ENCODE results near the gene LRRC43.

Gene LRRC43

GRCh38 chr12:122228092-122228491 lies 45.2 kb downstream of the LRRC43 start:
- no peak for DNase-seq

GRCh38 chr12:122230798-122231197 lies 47.9 kb downstream of the LRRC43 start:
- DNase-seq, result no peak

GRCh38 chr12:122232691-122233090 lies 49.8 kb downstream of the LRRC43 start:
- DNase-seq, result no peak

DNA sequence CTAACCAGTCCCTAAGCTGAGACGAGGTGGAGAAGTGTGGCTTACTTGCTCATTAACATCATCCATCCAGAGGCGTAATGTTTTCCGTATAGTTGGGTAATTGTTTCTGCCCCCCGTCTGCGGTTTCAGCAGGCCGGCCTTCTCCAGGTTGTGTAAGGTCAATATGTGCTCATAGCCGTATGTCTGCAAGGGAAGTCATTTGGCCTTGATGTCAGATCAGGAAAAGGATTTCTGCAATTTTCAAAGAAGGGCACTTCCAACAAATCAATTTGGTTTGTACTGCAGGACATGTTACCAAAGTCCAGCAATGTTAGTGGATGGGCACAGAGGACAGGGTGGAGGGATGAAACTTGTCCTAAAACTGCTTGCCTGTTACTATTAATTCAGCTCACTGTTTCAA lies 52.8 kb downstream of the LRRC43 start:
- DNase-seq, result no peak

GRCh38 chr12:122238861-122239260 lies 55.9 kb downstream of the LRRC43 start:
- no peak for DNase-seq

- no peak for DNase-seq
Measured at GRCh38 chr12:122243965-122244364, 61.0 kb downstream of the LRRC43 start.

DNA sequence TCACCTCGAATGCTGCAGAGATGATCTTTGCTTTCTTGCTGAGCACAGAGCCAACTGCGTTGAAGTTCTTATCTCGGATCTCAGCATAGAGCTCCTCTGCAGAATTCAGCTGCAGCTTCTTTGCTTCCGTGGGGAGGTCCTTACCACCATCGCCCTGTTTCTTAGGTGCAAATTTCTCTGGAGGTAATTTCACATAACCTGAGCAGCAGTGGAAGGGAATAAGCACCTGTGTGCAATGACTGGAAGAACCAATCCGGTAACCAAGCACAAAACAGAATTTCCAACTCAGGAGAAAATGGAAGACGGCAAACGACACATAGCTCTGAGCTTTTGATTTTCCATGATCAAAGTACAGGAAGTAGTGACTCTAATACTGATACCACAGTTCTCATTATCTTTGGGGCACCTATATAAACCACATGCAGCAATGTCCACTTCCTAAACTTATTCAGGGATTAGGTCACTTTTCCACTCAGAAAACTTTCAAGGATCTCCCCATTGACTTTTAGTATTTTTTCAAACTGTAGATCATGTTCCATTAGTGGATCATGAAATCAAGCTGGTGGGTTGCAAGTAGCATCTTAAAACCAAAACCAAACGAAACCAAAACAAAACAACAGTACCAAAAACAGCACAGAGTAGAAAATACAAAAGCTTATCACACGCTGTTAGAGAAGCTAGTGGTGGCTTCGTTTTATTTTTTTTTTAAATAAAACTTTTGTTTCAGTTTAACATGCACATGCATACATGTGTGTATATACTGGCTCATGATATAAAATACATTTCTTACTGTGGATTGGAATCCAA lies 61.8 kb downstream of the LRRC43 start:
- DNase-seq, result no peak

GRCh38 chr12:122245553-122245952 lies 62.6 kb downstream of the LRRC43 start:
- no peak for DNase-seq

DNA sequence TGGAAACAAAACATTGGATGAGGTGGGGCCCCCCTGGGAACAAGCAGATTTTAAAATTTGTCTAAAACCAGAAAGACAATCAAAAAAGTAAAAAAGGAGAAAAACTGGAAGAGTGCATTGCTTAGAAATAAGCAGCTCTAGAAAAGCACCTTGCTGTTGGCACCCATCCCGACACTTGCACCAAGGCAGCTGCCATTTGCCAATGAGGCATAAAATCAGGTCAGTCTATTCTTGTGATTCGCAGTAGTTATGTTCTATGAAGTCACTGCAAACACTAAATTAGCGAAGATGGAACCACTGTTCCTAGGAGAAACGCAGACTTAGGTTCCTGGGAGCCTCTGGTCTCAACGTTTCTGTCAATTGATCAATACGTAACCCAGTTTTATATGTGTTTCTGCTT lies 67.1 kb downstream of the LRRC43 start:
- no peak for DNase-seq

- DNase-seq, result no peak
Measured at GRCh38 chr12:122250536-122250935, 67.6 kb downstream of the LRRC43 start.
